ENCODE data around the gene ZNF280C.

Gene ZNF280C

GRCh38 chrX:130262231-130262630 is 6.5 kb downstream of the ZNF280C start:
- Histone ChIP-seq H3K9me3 (ENCODE audit: insufficient read depth, low read length, severe bottlenecking) (no peaks in the 10 kb centered on the region), H3K79me2 (ENCODE audit: insufficient read depth, low read length) (peaks cover 51% of the 10 kb centered on the region), H3K9ac (ENCODE audit: low read depth, low read length) (no peak overlapping the region), H3K4me2 (ENCODE audit: insufficient read depth, low read length) (no peak overlapping the region), H2AFZ (ENCODE audit: low read depth, low read length) (no peak overlapping the region), H4K20me1 (ENCODE audit: insufficient read depth, low read length) (no peaks in the 10 kb centered on the region; the same call in 1 of the 2 replicates), H3K27me3 (ENCODE audit: insufficient read depth, low read length, poor library complexity) (no peaks in the 10 kb centered on the region), H3K4me1 (ENCODE audit: insufficient read depth, low read length) (peaks cover 18% of the 10 kb centered on the region), H3K27ac (ENCODE audit: low read length) (no peak overlapping the region), H3K4me3 (ENCODE audit: low read depth in 1 of 2, low read length in 2 of 2) (no peak overlapping the region), H3K36me3 (ENCODE audit: insufficient read depth, low read length) (no peaks in the 10 kb centered on the region)
- ATAC-seq (ENCODE audit: insufficient read depth, low read depth) (no peak), DNase-seq (no peak)
- TF ChIP-seq CTCF (IDR thresholded peaks at IDR 0.05; ENCODE audit: borderline replicate concordance, extremely low read depth, low read length, poor library complexity, severe bottlenecking) (no peak), EZH2 (IDR thresholded peaks at IDR 0.05; ENCODE audit: borderline replicate concordance, low read depth, low read length, severe bottlenecking) (no peak)

GRCh38 chrX:130261296-130261893 is 7.3 kb downstream of the ZNF280C start:
- ATAC-seq (ENCODE audit: insufficient read depth, low read depth) (no peak), DNase-seq (no peak)
- Histone ChIP-seq H3K36me3 (ENCODE audit: insufficient read depth, low read length) (no peaks in the 10 kb centered on the region), H3K4me3 (ENCODE audit: low read depth in 1 of 2, low read length in 2 of 2) (no peak overlapping the region), H3K4me1 (ENCODE audit: insufficient read depth, low read length) (peaks cover 10% of the 10 kb centered on the region; the same call in 1 of the 2 replicates), H2AFZ (ENCODE audit: low read depth, low read length) (no peak overlapping the region), H3K4me2 (ENCODE audit: insufficient read depth, low read length) (no peak overlapping the region), H4K20me1 (ENCODE audit: insufficient read depth, low read length) (no peaks in the 10 kb centered on the region; the same call in 1 of the 2 replicates), H3K27me3 (ENCODE audit: insufficient read depth, low read length, poor library complexity) (no peaks in the 10 kb centered on the region), H3K79me2 (ENCODE audit: insufficient read depth, low read length) (peaks cover 43% of the 10 kb centered on the region), H3K27ac (ENCODE audit: low read length) (no peak overlapping the region), H3K9me3 (ENCODE audit: insufficient read depth, low read length, severe bottlenecking) (no peaks in the 10 kb centered on the region), H3K9ac (ENCODE audit: low read depth, low read length) (no peak overlapping the region)
- TF ChIP-seq CTCF (IDR thresholded peaks at IDR 0.05; ENCODE audit: borderline replicate concordance, extremely low read depth, low read length, poor library complexity, severe bottlenecking) (no peak), EZH2 (IDR thresholded peaks at IDR 0.05; ENCODE audit: borderline replicate concordance, low read depth, low read length, severe bottlenecking) (no peak)

GRCh38 chrX:130260316-130260715 is 8.4 kb downstream of the ZNF280C start:
- ATAC-seq (ENCODE audit: insufficient read depth, low read depth): no peak
- no peak for DNase-seq
- no peaks in the 10 kb centered on the region; the same call in 1 of the 2 replicates for H4K20me1 ChIP-seq (ENCODE audit: insufficient read depth, low read length)
- no peak overlapping the region for H3K9ac ChIP-seq (ENCODE audit: low read depth, low read length)
- no peaks in the 10 kb centered on the region for H3K27me3 ChIP-seq (ENCODE audit: insufficient read depth, low read length, poor library complexity)
- peaks cover 32% of the 10 kb centered on the region for H3K79me2 ChIP-seq (ENCODE audit: insufficient read depth, low read length)
- no peak overlapping the region for H3K4me3 ChIP-seq (ENCODE audit: low read depth in 1 of 2, low read length in 2 of 2)
- no peak for TF ChIP-seq EZH2 (IDR thresholded peaks at IDR 0.05; ENCODE audit: borderline replicate concordance, low read depth, low read length, severe bottlenecking)
- TF ChIP-seq CTCF (IDR thresholded peaks at IDR 0.05; ENCODE audit: borderline replicate concordance, extremely low read depth, low read length, poor library complexity, severe bottlenecking): no peak
- H2AFZ ChIP-seq (ENCODE audit: low read depth, low read length): no peak overlapping the region
- no peak overlapping the region for H3K4me2 ChIP-seq (ENCODE audit: insufficient read depth, low read length)
- no peaks in the 10 kb centered on the region for H3K9me3 ChIP-seq (ENCODE audit: insufficient read depth, low read length, severe bottlenecking)
- H3K27ac ChIP-seq (ENCODE audit: low read length): no peak overlapping the region
- H3K4me1 ChIP-seq (ENCODE audit: insufficient read depth, low read length): no peaks in the 10 kb centered on the region
- no peaks in the 10 kb centered on the region; the same call in 1 of the 2 replicates for H3K36me3 ChIP-seq (ENCODE audit: insufficient read depth, low read length)
